Endothelial cell of umbilical vein (primary cell): Measurements from ENCODE around the gene GABPB1. TPM values are rescaled to one million over a fixed set of nuclear protein-coding genes. Genes with fewer than 3 reads are reported as not detected.

Experiments
- BruUV-seq: library from RNA; stranded (reverse); fragments of 400-500 nt; replicated peaks from 2 replicates; lab custom pipeline; 2021; lab: Mats Ljungman, UMichigan
- CTCF ChIA-PET: fragments of 300-600, 350-600 bp; sonication (Branson Sonifier 250); formaldehyde crosslinking; loops from one replicate; lab custom pipeline; 2021; ENCODE audit warnings: antibody characterized with exemption, inconsistent platforms; lab: Charles Lee
- POLR2A ChIA-PET: fragments of 300-600, 350-600 bp; sonication (Branson Sonifier 250); formaldehyde crosslinking; loops from one replicate; lab custom pipeline; 2021; ENCODE audit warnings: antibody characterized with exemption, inconsistent platforms; lab: Charles Lee
- DNase-seq: peaks from one replicate; pipeline ENCODE4 v3.0.0-alpha.2; 2011; ENCODE audit warnings: low read depth, low spot score
- FAIRE-seq: peaks from 2 replicates; lab custom pipeline; 2011; peaks lifted over from hg19 to GRCh38; lab: Jason Lieb, UNC
- H2AFZ ChIP-seq: 2 replicates; pipeline ENCODE4 v1.6.0; 2012; ENCODE audit warnings: low read depth, low read length, control low read depth, inconsistent platforms
- H3K27ac ChIP-seq: 2 replicates; pipeline ENCODE4 v1.5.1; 2011; ENCODE audit warnings: low read depth, mild to moderate bottlenecking, control low read depth, low read length, moderate library complexity; ENCODE audit not compliant: insufficient read depth
- H3K27me3 ChIP-seq, 2 experiments: 2 replicates each; pipeline versions ENCODE4 v1.6.0 to v1.6.1; 2011; ENCODE audit warnings: low read length in 2 of 2, mixed read lengths in 1 of 2; ENCODE audit not compliant: control insufficient read depth in 2 of 2, insufficient read depth in 2 of 2
- H3K36me3 ChIP-seq, 2 experiments: 2 replicates in 1 of 2; 3 replicates in 1 of 2; pipeline ENCODE4 v1.5.1; 2011; ENCODE audit warnings: low read length in 2 of 2, mild to moderate bottlenecking in 1 of 2, moderate library complexity in 1 of 2; ENCODE audit not compliant: control insufficient read depth in 2 of 2, insufficient read depth in 2 of 2; ENCODE audit errors: extremely low read depth in 1 of 2
- H3K4me1 ChIP-seq: 3 replicates; pipeline ENCODE4 v1.5.1; 2011; ENCODE audit warnings: mild to moderate bottlenecking, low read length; ENCODE audit not compliant: control insufficient read depth, insufficient read depth; ENCODE audit errors: extremely low read depth
- H3K4me2 ChIP-seq: 2 replicates; pipeline ENCODE4 v1.6.1; 2011; ENCODE audit warnings: low read length, control low read depth, mixed read lengths; ENCODE audit not compliant: insufficient read depth
- H3K4me3 ChIP-seq, 3 experiments: fragments of 200-600 bp in 1 of 3; sonication (generic), shearing (Covaris generic) in 1 of 3; replicated peaks in 1 of 3; 2 replicates each; pipeline ENCODE4 v1.5.1; 2011 to 2016; ENCODE audit warnings: control low read depth in 3 of 3, low read length in 3 of 3, mild to moderate bottlenecking in 2 of 3, inconsistent platforms in 1 of 3, low read depth in 1 of 3, moderate library complexity in 1 of 3; ENCODE audit not compliant: insufficient read depth in 1 of 3
- H3K79me2 ChIP-seq: 2 replicates; pipeline ENCODE4 v1.6.0; 2012; ENCODE audit warnings: low read length, inconsistent platforms; ENCODE audit not compliant: control insufficient read depth, insufficient read depth
- H3K9ac ChIP-seq: replicated peaks from 2 replicates; pipeline ENCODE3; 2011; ENCODE audit warnings: low read length, control low read depth; ENCODE audit not compliant: insufficient read depth; ENCODE audit errors: extremely low read depth
- H3K9me1 ChIP-seq: replicated peaks from 3 replicates; pipeline ENCODE4 v1.6.0; 2011; ENCODE audit warnings: mild to moderate bottlenecking, low read length; ENCODE audit not compliant: control insufficient read depth, insufficient read depth; ENCODE audit errors: extremely low read depth
- H3K9me3 ChIP-seq: replicated peaks from 2 replicates; pipeline ENCODE4 v1.5.1; 2012; ENCODE audit warnings: low read length, inconsistent platforms; ENCODE audit not compliant: control insufficient read depth, insufficient read depth
- H4K20me1 ChIP-seq: replicated peaks from 2 replicates; pipeline ENCODE3; 2011; ENCODE audit warnings: mild to moderate bottlenecking, low read length; ENCODE audit not compliant: control insufficient read depth, insufficient read depth; ENCODE audit errors: extremely low read depth
- EZH2 ChIP-seq: IDR thresholded peaks from 2 replicates; pipeline ENCODE4 v1.6.1; 2012; ENCODE audit warnings: borderline replicate concordance, low read depth, mild to moderate bottlenecking, moderate library complexity, low read length, inconsistent platforms; ENCODE audit not compliant: severe bottlenecking
- MYC ChIP-seq: IDR thresholded peaks from one replicate; pipeline ENCODE4 v1.6.1; 2011; ENCODE audit warnings: mild to moderate bottlenecking, low read depth, low read length
- dilution Hi-C: fragments of 300-500 bp; cut with MboI; formaldehyde crosslinking; loops from one replicate; pipeline ENCODE4 v1.15.0; 2019; ENCODE audit warnings: low sequenced_read_pairs; ENCODE audit not compliant: extremely low pct_ligation_motif_present
- intact Hi-C: fragments of 100-400 bp; cut with micrococcal nuclease; formaldehyde crosslinking; loops from one replicate; pipeline ENCODE4 v1.10.0; 2022
- polyA plus RNA-seq, 4 experiments: library from polyadenylated mRNA; depleted of rRNA in 3 of 4; stranded (reverse) in 3 of 4; unstranded in 1 of 4; fragments of >200 nt; gene quantifications; 2 replicates each; pipeline versions ENCODE4 v1.2.1 to v1.2.3, GENCODE V29; 2011 to 2012; ENCODE audit warnings: missing spikeins in 1 of 4
- total RNA-seq: library from RNA; stranded (reverse); gene quantifications from 2 replicates; pipeline ENCODE4 v1.2.3, GENCODE V29; 2021
- TF ChIP-seq, protein P1 (sequence below), 2 donors: IDR thresholded peaks; 1 replicate in 1 of 2; 2 replicates in 1 of 2; pipeline ENCODE4 v1.5.1; 2011; ENCODE audit warnings: low read length in 2 of 2, mild to moderate bottlenecking in 2 of 2, moderate library complexity in 2 of 2, control low read depth in 1 of 2, inconsistent platforms in 1 of 2, low read depth in 1 of 2; ENCODE audit not compliant: insufficient read depth in 1 of 2; ENCODE audit errors: extremely low read depth in 1 of 2

Gene GABPB1
- total and polyA plus RNA-seq, 2 donors (not counting 3 experiments of a cell fraction or from before 2014, with no cell fraction given) = 42.3 to 59.7 TPM

DNA sequence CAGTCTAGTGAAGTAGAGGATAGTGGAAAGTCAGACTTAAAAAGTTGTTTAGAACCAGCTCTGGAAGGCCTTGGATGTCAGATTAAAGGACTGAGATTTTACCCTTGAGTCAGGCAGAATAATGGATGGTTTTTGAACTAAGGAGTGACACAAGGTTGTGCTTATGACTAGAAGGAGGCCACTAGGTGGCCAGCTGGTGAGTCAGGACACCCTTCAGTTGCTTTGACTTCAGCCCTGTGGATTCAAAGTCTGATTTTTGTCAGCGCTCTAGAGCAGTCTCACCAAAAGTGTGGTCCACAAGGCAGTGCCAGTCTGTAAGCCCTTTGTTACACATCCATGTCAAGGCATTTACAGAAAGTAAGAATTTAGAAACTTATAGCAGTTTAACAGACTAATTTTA is 3.8 kb upstream of the GABPB1 start:
- no peak overlapping the region for H3K27ac ChIP-seq
- BruUV-seq = no TSS peak
- intact Hi-C loops (loop anchor here (1.0 to 10.0 kb wide), 4 partner anchors 65 to 1484 kb away; partner anchors contain the start of genes EID1, SPPL2A, TNFAIP8L3 and USP8), dilution Hi-C loops (no loop called here)
- no peak overlapping the region for H2AFZ ChIP-seq
- no peak overlapping the region for H3K4me2 ChIP-seq
- H3K9ac ChIP-seq = no peak overlapping the region
- no peaks in the 10 kb centered on the region for H3K9me1 ChIP-seq
- peaks cover 0 to 7% of the 10 kb centered on the region in 2 experiments for H3K36me3 ChIP-seq
- FAIRE-seq = peak; percentile 59
- DNase-seq = peak; percentile 41
- POLR2A ChIA-PET = no interaction called here
- peaks cover 33% of the 10 kb centered on the region for H3K79me2 ChIP-seq
- H3K4me3 ChIP-seq = no peak overlapping the region
- H3K4me1 ChIP-seq = peaks cover 16% of the 10 kb centered on the region
- H3K9me3 ChIP-seq = no peaks in the 10 kb centered on the region
- no peaks in the 10 kb centered on the region for H3K27me3 ChIP-seq
- no peak for TF ChIP-seq MYC
- TF ChIP-seq, protein P1, sequence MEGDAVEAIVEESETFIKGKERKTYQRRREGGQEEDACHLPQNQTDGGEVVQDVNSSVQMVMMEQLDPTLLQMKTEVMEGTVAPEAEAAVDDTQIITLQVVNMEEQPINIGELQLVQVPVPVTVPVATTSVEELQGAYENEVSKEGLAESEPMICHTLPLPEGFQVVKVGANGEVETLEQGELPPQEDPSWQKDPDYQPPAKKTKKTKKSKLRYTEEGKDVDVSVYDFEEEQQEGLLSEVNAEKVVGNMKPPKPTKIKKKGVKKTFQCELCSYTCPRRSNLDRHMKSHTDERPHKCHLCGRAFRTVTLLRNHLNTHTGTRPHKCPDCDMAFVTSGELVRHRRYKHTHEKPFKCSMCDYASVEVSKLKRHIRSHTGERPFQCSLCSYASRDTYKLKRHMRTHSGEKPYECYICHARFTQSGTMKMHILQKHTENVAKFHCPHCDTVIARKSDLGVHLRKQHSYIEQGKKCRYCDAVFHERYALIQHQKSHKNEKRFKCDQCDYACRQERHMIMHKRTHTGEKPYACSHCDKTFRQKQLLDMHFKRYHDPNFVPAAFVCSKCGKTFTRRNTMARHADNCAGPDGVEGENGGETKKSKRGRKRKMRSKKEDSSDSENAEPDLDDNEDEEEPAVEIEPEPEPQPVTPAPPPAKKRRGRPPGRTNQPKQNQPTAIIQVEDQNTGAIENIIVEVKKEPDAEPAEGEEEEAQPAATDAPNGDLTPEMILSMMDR (IDR thresholded peaks at IDR 0.05; ENCODE audit: extremely low read depth in 1 of 2, insufficient read depth in 1 of 2, low read depth in 1 of 2, low read length in 2 of 2) = peak; percentile 50 to 55
- TF ChIP-seq EZH2 = no peak
- CTCF ChIA-PET = interaction anchor here (0.8 kb wide), 1 partner anchor 518 kb away, joined by 3 read pairs; no protein-coding TSS in a partner anchor
- H4K20me1 ChIP-seq = no peaks in the 10 kb centered on the region

DNA sequence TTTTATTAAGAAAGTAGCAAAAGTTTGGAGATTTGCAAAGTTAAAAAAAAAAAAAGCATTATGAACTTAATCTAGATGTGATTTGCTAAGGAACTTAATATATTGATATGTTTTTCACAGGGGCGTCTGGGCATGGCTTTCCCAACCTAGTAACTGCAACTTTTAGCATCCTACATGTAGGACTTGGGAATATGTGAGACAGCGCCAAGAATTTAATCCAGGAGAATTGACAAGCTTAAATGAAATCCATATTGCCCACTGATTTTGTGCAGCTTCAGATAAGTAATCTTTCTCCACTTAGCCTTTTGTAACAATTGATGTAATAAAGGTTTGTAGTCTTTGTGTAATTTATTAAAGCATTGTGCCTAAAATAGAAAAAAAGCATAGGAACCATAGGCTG is 982 bp upstream of the GABPB1 start:
- Histone ChIP-seq H3K9me1 (no peaks in the 10 kb centered on the region), H3K9me3 (no peaks in the 10 kb centered on the region), H3K4me3 (peak overlapping the region; percentile 25 to 79 (median 69)), H3K4me2 (peak overlapping the region; percentile 100), H3K27ac (peak overlapping the region; percentile 98), H3K79me2 (peaks cover 62% of the 10 kb centered on the region), H3K9ac (peak overlapping the region; percentile 99), H3K27me3 (no peaks in the 10 kb centered on the region), H4K20me1 (peaks cover 2% of the 10 kb centered on the region), H2AFZ (no peak overlapping the region), H3K4me1 (peaks cover 34% of the 10 kb centered on the region), H3K36me3 (peaks cover 0 to 3% of the 10 kb centered on the region in 2 experiments)
- dilution Hi-C loops (no loop called here), intact Hi-C loops (loop anchor here (1.0 to 10.0 kb wide), 4 partner anchors 68 to 1481 kb away; partner anchors contain the start of genes EID1, SPPL2A, TNFAIP8L3 and USP8)
- TF ChIP-seq, protein P1 (IDR thresholded peaks at IDR 0.05; ENCODE audit: extremely low read depth in 1 of 2, insufficient read depth in 1 of 2, low read depth in 1 of 2, low read length in 2 of 2) = no peak
- POLR2A ChIA-PET = interaction anchor here (1.0 to 1.5 kb wide), 4 partner anchors 10 to 68 kb away, joined by 3 to 12 read pairs (median 4); partner anchors contain the start of gene USP8
- FAIRE-seq = no peak
- CTCF ChIA-PET = interaction anchor here (0.6 to 1.3 kb wide), 2 partner anchors 40 to 150 kb away, joined by 3 to 5 read pairs; no protein-coding TSS in a partner anchor
- no TSS peak for BruUV-seq
- DNase-seq = no peak
